Osteocyte (in vitro differentiated cells): ENCODE data around the gene TINAGL1. TPM values are rescaled to one million over a fixed set of nuclear protein-coding genes. Genes with fewer than 3 reads are reported as not detected.

Experiments
- DNase-seq: peaks from one replicate; pipeline ENCODE4 v3.0.0; 2021; ENCODE audit warnings: mixed read lengths; ENCODE audit not compliant: unreplicated experiment; ENCODE audit errors: extremely low spot score
- H3K27ac Mint-ChIP-seq: one replicate; pipeline ENCODE4 v1.8.0; 2021; ENCODE audit warnings: mild to moderate bottlenecking, mixed read lengths; ENCODE audit not compliant: unreplicated experiment
- H3K27me3 Mint-ChIP-seq: one replicate; pipeline ENCODE4 v1.8.0; 2021; ENCODE audit warnings: mixed read lengths; ENCODE audit not compliant: unreplicated experiment
- H3K36me3 Mint-ChIP-seq: one replicate; pipeline ENCODE4 v1.8.0; 2021; ENCODE audit warnings: mixed read lengths; ENCODE audit not compliant: unreplicated experiment
- H3K4me1 Mint-ChIP-seq: one replicate; pipeline ENCODE4 v1.8.0; 2021; ENCODE audit warnings: mixed read lengths; ENCODE audit not compliant: unreplicated experiment
- H3K4me3 Mint-ChIP-seq: one replicate; pipeline ENCODE4 v1.8.0; 2021; ENCODE audit warnings: mild to moderate bottlenecking, moderate library complexity, mixed read lengths; ENCODE audit not compliant: unreplicated experiment
- H3K9me3 Mint-ChIP-seq: one replicate; pipeline ENCODE4 v1.8.0; 2021; ENCODE audit warnings: mixed read lengths; ENCODE audit not compliant: unreplicated experiment
- total RNA-seq: library from RNA; stranded (reverse); gene quantifications from 2 replicates; pipeline ENCODE4 v1.2.1, GENCODE V29; 2021
- TF ChIP-seq, protein P1 (sequence below): fragments of 200-600 bp; sonication (generic); IDR thresholded peaks from 2 replicates; pipeline ENCODE4 v1.5.0; 2021; ENCODE audit warnings: antibody characterized with exemption, mild to moderate bottlenecking, moderate library complexity

The TINAGL1 gene
- total RNA-seq, 1 donor from 2014 or later = 10.0 TPM

DNA sequence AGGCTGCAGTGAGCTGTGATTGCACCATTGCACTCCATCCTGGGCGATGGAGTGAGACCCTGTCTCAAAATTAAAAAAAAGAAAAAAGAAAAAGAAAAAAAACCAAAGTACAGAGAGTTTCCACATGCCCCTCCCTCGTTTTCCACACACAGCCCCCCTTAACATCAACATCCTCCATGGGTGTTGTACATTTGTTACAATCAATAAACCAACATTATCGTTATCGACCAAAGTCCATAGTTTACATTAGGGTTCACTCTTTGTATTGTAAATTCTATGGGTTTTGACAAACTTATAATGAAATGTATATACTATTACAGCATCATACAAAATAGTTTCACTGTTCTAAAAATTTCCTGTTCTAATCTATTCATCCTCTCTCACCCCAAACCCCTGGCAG lies 15.9 kb upstream of the TINAGL1 start:
- H3K9me3 Mint-ChIP-seq = no peaks in the 10 kb centered on the region
- TF ChIP-seq, protein P1, sequence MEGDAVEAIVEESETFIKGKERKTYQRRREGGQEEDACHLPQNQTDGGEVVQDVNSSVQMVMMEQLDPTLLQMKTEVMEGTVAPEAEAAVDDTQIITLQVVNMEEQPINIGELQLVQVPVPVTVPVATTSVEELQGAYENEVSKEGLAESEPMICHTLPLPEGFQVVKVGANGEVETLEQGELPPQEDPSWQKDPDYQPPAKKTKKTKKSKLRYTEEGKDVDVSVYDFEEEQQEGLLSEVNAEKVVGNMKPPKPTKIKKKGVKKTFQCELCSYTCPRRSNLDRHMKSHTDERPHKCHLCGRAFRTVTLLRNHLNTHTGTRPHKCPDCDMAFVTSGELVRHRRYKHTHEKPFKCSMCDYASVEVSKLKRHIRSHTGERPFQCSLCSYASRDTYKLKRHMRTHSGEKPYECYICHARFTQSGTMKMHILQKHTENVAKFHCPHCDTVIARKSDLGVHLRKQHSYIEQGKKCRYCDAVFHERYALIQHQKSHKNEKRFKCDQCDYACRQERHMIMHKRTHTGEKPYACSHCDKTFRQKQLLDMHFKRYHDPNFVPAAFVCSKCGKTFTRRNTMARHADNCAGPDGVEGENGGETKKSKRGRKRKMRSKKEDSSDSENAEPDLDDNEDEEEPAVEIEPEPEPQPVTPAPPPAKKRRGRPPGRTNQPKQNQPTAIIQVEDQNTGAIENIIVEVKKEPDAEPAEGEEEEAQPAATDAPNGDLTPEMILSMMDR = no peak
- no peak for DNase-seq
- no peak overlapping the region for H3K27ac Mint-ChIP-seq
- no peaks in the 10 kb centered on the region for H3K27me3 Mint-ChIP-seq
- H3K36me3 Mint-ChIP-seq = no peaks in the 10 kb centered on the region
- no peak overlapping the region for H3K4me3 Mint-ChIP-seq
- H3K4me1 Mint-ChIP-seq = peaks cover 3% of the 10 kb centered on the region

DNA sequence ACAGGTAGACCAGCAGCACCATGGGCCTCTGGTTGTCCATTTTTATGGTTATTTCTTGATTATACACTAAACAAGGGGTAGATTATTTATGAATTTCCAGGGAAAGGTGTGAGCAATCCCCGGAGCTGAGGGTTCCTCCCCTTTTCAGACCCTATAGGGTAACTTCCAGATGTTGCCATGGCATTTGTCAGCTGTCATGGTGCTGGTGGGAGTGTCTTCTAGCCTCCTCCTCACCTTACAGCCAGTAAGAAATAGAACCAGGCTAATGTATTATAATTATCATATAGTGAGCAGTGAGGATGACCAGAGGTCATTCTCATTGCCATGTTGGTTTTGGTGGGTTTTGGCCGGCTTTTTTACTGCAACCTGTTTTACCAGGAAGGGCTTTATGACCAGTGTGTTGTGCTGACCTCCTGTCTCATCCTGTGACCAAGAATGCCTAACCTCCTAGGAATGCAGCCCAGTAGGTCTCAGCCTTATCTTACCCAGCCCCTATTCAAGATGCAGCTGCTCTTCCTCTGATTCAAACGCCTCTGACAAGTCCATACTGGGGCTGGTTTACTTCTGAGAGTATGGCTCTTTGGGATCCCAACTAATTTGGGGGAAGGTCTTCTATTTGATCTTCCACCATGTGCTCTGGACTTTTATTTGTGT lies 13.5 kb upstream of the TINAGL1 start:
- no peak overlapping the region for H3K4me3 Mint-ChIP-seq
- H3K27me3 Mint-ChIP-seq = peaks cover 2% of the 10 kb centered on the region
- no peaks in the 10 kb centered on the region for H3K9me3 Mint-ChIP-seq
- H3K36me3 Mint-ChIP-seq = no peaks in the 10 kb centered on the region
- H3K27ac Mint-ChIP-seq = no peak overlapping the region
- DNase-seq = no peak
- H3K4me1 Mint-ChIP-seq = peaks cover 3% of the 10 kb centered on the region
- TF ChIP-seq, protein P1 = no peak

DNA sequence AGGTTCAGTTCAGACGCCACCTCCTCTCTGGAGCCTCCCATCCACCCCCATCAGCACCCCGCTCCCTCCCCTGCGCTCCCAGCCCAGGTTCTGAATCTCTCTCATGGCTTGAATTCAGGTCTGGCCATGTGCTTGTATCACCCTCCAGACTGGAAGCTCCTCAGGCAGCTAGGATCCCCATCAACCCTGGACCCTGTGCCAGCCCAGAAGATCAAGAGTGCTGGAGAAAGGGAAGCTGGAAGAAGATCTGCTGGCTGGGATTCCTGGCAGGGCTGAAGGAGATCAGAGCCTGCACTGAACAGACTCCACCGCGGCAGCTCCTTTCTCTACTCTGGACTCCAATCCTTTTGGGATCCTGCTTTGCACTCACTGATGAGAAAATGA lies 11.7 kb upstream of the TINAGL1 start:
- Mint-ChIP-seq H3K36me3 (no peaks in the 10 kb centered on the region), H3K4me1 (peaks cover 10% of the 10 kb centered on the region), H3K4me3 (no peak overlapping the region), H3K27ac (no peak overlapping the region), H3K27me3 (peaks cover 2% of the 10 kb centered on the region), H3K9me3 (no peaks in the 10 kb centered on the region)
- TF ChIP-seq, protein P1 = no peak
- no peak for DNase-seq

DNA sequence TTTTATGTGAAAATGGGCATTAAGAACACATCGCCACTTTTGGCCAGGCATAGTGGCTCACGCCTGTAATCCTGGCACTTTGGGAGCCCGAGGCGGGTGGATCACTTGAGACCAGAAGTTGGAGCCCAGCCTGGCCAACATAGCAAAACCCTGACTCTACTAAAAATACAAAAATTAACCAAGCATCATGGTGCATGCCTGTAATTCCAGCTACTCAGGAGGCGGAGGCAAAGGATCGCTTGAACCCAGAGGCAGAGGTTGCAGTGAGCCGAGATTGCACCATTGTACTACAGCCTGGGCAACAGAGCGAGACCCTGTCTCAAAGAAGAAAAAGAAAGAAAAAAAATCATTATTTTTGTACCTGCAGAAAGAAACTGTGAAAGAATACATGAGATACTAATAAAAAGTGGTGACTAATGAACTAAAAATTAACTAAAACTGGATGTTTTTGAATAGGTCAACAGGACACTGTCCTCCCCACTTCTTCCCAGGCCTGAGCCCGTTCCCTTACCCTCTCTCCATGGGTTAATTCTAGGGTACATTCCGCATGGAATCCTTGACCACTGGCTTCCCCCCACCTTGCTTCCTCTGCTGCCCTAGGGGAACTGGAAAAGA lies 8.3 kb upstream of the TINAGL1 start:
- H3K27me3 Mint-ChIP-seq = peaks cover 2% of the 10 kb centered on the region
- no peak for DNase-seq
- H3K9me3 Mint-ChIP-seq = no peaks in the 10 kb centered on the region
- H3K4me1 Mint-ChIP-seq = peaks cover 14% of the 10 kb centered on the region
- H3K27ac Mint-ChIP-seq = no peak overlapping the region
- H3K4me3 Mint-ChIP-seq = no peak overlapping the region
- TF ChIP-seq, protein P1 = no peak
- no peaks in the 10 kb centered on the region for H3K36me3 Mint-ChIP-seq

DNA sequence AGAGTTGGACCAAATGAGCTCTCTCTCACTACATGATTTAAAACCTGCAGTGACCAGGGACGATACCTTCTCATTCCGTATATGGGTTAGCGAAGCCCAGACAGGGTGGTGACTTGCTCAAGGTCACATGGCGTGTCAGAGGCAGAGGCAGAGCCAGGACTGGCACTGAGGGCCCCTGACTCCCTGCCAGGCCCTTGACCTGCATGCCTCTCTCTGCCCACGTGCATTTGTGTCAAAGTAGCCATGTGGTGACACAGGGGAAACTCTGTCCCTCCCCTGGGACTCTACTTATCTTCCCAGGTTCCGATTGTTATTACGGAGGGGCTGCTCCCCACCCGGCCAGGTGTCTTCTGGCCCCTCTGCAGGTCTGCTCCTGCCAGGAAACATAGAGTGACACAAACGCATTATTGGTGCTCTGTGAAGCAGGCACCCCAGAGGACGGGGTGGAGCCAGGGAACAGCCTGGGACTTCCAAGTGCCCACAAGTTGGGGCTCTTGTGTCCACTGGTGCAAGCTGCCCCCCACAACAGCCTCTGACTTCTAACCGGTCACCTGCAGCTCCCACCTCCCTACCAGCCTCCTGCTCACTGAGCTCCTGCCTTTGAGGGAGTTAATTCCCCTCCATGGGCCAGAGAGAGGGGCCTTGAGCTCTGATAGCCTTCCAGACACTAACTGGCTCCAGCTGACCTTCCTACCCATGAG lies 7.3 kb upstream of the TINAGL1 start:
- Mint-ChIP-seq H3K27ac (no peak overlapping the region), H3K36me3 (no peaks in the 10 kb centered on the region), H3K27me3 (peaks cover 2% of the 10 kb centered on the region), H3K4me3 (no peak overlapping the region), H3K9me3 (no peaks in the 10 kb centered on the region), H3K4me1 (peaks cover 24% of the 10 kb centered on the region)
- TF ChIP-seq, protein P1 = no peak
- DNase-seq = no peak
